HTERT RPE-1 (cell line): Measurements from ENCODE around the gene COG5.

Experiments
- in situ Hi-C: fragments of 300-500 bp; cut with MboI; formaldehyde crosslinking; loops from 4 replicates; pipeline ENCODE4 v1.14.3; 2020; ENCODE audit warnings: low sequenced_read_pairs

Gene COG5

DNA sequence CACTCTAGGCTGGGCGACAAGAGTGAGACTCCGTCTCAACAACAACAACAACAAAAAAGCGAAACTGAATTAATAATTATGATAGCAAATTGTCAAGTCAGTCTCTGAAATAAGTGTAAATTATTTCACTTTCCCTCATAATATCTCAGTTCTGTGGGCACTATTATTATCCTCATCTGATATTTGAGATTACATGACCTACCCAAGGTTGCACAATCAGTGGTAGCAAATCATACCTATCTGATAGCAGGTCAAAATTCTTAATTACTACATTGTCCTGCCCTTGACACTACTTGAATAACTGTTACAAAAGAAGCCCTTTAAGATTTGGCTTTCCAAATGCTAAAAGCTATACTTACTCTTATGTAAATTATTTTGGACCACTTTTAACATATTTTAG, 209.1 kb downstream of the COG5 start:
- in situ Hi-C loops: no loop called here

DNA sequence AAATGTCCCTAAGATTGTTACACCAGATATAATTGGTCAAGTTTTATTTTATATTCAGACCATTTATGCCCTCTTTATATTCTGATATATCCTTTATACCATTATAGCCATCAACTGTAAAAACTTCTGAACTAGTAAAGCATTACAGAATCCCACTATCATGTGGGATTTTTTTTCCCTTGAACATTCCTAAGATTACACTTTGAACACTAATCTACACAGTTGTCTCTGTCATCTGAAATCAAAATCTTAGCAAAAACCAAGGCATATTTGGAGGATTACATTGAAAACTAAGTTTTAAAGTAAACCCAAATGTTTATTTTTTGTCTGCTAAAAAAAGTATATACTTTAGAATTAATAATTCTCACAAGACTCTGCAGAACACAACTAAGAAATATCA, 210.0 kb downstream of the COG5 start:
- in situ Hi-C loops: no loop called here

DNA sequence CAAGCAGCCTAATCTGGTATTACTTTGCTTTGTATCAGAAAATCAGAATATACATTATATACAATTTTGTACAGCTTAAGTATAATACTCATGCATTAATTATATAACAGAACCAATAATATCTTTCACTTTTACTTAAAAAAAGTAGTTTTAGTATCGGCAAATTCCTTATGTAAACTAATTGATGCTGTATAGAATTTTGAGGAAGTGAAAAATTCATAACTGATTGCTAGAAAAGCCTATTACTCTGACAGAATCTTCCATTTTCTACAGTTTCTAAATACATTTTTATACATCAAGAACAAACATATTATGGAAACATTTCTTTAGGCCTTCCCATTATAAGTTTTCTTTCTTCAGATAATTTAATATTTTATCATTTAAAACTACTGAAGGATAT, 217.8 kb downstream of the COG5 start:
- in situ Hi-C loops: no loop called here

DNA sequence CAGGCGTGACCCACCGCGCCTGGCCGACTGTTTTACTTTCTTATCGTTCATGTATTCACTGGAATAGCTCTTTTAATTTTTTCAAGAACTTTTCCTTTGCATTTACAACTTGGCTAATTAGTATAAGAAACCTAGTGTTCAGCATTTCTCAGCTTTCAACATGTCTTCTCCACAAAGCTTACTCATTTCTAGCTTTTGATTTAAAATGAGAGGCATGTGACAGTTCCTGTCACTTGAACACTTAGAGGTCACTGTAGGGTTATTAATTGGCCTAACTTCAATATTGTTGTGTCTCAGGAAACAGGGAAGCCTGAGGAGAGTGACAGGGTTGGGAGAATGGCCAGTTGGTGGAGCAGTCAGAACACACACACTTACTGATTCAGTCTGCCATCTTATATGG, 218.9 kb downstream of the COG5 start:
- in situ Hi-C loops: no loop called here

DNA sequence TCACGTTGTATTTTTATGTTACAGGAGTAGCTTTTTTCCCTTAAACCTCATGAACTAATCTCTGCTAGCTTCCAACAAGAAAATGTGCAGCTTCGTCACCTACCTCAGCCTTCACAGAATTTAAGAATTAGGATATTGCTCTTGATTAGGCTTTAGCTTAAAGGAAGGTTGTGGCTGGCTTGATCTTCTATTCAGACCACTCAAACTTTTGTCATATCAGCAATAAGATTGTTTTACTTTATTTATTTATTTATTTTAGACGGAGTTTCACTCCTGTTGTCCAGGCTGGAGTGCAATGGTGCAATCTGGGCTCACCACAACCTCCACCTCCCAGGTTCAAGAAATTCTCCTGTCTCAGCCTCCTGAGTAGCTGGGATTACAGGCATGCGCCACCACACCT, 219.4 kb downstream of the COG5 start:
- in situ Hi-C loops: no loop called here

DNA sequence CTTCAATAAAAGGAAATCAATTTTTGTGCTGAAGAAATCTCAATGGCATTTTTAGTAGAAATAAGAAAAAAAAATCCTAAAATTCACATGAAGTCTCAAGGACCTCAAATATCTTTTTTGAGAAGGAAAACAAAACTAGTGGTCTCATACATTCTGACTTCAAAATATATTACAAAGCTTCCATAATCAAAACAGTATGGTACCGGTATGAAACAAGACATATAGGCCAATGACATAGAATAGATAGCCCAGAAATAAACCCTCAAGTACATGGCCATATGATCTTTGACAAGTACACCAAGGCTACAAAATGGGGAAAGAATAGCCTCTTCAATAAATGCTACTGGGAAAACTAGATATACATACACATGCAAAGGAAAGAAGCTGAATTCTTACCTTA, 225.6 kb downstream of the COG5 start:
- in situ Hi-C loops: no loop called here

DNA sequence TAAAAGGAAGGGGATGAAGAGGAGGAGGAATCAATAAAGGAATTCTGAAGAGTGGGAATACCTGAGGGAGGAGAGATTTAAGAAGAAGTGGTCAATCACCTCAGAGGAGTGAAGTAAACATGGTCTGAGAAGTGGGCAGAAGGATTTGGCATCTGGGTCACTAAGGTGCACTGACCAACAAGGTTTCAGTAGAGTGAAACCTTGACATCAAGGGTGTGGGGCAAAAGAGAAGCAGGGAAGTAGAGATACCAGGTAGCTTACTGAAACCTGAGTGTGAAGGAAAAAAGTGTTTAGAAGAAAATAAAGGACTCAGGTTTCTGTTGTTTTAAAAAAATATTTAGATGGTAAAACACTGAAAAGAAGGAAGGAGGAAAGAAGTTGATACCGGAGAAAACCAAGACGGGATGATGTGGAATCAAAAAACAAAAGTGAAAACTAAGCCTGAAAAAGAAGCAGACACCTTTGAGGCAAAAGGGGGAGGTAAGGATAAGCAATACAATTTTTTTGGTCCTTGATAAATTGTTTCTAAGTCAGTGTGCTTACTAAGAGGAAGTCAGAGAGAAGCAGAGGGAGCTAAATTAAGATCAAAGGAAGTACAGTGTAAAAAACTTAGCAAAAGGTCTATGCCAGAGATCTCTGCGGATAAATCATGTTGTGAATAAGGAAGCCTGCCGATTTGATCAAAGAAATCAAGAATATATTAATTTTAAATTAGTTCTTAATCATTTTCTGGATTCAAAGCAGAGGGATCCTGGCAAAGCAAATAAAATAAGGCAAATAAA, 231.0 kb downstream of the COG5 start:
- in situ Hi-C loops: no loop called here

DNA sequence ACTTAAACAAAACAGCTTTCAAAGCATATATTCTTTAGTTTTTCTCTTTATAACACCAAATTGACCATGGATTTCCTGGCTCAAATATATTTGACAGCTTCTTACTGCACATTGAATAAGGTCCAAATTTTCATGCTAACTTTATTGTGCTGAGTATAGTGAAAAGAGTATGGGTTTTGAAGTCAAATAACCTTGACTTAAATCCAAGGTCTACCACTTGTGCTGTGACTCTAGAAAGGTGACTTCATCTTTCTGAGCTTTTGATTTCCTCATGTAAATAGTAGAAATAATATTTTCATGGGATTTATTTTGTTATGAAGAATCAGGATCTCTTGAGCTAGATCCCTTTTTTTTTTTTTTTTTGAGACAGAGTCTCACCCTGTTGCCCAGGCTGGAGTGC, 233.2 kb downstream of the COG5 start:
- in situ Hi-C loops: no loop called here

DNA sequence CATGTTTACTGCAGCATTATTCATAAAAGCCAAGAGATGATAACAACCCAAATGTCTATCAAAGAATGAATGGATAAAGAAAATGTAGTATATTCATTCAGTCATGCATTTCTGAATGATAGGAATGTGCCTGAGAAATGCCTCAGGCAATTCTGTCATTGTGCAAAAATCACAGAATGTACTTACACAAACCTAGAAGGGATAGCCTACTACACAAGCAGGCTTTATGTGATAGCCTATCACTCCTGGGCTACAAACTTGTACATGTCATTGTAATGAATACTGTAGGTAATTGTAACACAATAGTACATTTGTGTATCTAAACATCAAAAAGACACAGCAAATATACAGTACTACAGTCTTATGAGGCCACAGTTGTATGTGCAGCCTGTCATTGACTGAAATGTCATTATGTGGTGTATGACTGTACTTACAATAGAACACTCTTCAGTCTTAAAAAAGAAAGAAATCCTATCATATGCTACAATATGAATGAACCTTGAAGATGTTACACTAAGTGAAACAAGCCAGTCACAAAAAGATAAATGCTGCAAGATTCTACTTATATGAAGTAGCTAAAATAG, 235.6 kb downstream of the COG5 start:
- in situ Hi-C loops: no loop called here

DNA sequence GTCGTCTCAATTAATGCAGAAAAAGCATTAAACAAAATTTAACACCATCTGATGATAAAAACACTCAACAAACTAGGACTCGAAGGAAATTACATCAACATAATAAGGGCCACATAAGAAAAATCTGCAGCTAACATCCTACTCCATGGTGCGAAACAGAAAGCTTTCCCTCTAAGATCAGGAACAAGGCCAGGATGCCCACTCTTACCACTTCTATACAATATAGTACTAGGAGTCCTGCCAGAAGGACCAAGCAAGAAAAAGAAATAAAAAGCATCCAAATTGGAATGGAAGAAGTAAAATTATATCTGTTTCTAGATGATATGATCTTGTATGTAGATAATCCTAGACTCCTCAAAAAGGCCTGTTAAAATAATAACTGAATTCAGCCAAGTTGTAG, 237.7 kb downstream of the COG5 start:
- in situ Hi-C loops: no loop called here

DNA sequence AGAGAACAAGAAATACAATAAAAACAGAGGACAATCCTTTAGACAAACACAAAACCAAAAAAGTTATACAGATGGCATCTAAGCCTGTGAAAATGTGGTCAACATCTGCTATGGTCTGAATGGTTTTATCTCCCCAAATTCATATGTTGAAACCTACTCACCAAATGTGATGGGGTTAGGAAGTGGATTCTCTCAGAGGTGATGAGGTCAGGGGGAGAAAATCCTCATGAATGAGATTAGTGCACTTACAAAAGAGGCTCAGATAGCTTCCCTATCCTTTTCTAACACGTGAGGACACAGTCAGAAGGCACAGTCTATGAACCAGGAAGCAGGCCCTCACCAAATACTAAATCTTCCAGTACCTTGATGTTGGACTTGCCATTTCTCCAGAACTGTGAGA, 241.7 kb downstream of the COG5 start:
- in situ Hi-C loops: no loop called here

DNA sequence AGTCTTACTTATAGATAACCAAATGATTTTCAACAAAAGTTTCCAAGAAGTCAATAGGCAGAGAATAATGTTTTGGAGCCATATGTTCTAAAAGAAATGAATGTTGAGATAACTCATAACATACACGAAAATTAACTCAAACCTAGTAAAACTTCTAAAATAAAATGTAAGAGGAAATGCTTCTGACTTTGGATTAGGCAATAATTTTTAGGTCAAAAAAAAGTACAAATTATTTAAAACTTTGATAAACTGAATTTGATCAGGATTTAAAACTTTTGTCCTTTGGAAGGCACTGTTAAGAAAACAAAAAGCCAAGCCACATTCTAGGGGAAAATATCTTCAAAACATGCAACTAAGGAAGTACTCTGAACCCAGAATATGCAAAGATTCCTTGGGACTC, 242.1 kb downstream of the COG5 start:
- in situ Hi-C loops: no loop called here

DNA sequence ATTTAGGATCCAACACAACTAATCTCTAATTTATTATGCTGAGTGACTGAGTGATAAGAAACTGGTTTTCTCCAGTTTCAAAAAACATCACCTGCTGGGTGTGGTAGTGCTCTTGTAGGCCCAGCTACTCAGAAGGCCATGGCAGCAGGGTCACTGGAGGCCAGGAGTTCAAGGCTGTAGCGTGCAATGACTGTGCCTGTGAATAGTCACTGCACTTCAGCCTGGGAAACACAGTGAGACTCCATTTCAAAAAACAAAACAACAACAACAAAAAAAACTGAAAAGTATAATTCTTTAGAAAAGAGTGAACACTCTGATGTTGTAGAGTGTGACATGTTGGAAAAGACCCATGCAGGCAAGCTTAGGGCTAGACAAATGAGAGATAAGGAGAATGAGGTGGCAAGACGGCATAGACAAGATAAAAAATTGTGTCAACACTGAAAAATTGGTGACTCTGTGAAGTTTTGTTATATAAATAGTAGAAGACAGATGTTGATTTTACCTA, 243.9 kb downstream of the COG5 start:
- in situ Hi-C loops: no loop called here

DNA sequence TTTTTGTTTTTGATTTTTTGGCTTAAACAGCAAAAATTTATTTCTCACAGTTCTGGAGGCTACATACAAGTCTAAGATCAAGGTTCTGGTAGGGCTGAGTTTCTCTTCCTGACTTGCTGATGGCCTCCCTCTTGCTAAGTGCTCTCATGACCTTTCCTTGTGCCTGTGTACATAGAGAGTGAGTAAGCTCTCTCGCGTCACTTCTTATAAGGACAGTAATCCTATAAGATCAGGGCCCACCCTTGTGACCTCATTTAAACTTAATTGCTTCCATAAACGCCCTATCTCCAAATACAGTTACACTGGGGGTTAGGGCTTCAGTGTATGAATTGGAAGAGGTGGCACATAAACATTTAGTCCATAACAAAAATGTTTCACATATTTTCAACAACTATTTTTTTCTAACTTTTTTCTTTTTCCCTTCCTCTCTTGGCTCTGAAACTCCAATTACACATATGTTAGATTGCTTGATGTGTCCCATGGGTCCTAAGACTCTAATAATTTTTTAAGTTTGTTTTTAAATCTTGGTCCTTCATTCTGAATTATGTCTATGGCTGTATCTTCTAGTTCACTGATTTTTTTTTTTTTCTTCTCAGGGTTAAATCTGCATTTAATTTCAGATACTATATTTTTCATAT, 245.1 kb downstream of the COG5 start:
- in situ Hi-C loops: no loop called here

DNA sequence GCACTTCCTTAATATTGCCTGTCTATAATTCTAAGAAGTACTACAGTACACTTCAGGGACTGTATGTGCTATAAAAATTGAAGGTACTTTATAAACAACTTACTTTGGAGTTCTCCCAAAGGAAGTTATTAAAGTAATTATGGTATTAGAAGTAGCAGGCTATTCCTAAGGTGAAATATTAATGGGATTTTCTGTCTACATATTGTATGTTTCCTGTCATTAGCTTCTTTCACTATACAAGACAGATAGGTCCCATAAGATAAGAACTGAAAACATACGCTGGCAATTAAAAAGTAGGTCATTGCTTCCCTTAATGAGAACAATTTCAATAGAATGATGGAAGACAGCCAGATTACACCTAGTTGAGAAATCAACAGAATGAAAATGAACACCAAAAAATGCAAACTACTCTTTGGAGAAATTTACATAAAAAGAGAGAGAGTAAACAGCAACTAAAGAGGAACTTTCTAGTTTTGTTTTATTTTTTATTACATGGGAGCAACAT, 248.0 kb downstream of the COG5 start:
- in situ Hi-C loops: no loop called here

DNA sequence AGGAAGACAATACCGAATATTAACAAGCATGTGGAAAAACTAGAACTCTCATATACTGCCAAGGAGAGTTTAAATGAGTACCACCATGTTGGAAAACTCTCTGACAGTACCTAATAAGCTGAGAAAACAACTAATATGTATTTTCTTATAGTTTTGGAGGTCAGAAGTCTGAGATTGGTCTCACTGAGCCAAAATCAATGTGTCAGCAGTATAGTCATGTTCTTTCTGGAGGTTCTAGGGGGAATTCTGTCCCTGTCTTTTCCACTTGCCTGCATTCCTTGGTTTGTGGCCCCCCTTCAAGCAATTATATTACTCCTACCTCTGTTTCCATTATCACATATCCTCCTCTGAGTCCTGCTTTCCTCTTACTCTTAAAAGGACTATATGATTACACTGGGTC, 250.4 kb downstream of the COG5 start:
- in situ Hi-C loops: no loop called here

DNA sequence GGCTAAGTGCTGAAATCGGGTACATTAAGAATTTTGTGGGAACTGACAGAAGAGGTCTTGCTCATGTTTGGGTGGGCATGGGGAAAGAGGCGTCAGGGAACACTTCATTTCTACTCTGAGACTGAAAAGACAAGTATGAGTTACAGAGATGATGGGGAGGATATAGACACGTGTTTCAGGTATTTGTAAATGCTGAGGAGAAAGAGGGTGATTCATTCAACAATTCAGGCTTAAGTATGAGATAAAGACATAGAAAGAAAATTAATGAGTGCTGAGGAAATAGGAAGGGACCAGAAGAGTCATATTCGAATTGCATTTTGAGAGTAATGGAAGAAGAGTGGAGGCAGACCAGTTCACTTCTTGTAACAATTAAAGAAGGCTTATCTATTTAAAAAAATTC, 251.3 kb downstream of the COG5 start:
- in situ Hi-C loops: no loop called here

DNA sequence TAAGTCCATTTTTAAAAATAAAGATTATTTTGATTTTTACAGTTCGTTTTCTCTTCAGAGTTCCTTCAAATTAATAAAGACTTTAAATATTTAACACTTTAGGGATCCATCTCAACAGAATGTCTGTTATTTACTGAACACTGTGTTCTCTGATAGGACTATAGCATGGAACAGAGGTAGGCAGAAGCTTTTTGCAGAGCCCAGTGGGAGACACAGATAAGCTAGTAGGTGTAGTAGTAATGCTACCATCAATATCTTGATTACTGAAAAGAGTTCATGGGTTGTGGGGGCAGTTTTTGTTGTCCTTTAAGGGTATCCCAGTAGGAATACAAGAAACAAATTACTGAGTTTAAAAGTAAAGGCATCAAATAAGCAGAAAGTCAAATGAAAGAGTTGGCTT, 254.4 kb downstream of the COG5 start:
- in situ Hi-C loops: no loop called here

DNA sequence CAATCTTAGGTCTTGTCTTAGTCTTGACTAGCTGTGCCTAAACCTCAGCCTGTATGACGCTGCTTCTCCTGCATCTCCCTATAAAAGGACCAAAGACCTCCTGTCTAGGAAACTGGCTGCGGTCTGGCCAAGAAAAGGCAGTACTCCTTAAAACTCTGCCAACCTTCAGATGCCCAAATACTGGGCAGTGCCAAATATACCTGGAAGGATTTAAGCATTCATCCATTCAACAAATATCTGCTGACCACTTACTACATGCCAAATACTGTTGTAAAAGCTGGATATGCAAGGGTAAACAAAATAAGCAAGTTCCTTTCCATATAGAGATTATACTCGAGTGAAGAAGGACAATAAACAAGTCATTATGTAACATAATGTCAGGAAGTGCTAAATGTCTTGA, 259.1 kb downstream of the COG5 start:
- in situ Hi-C loops: no loop called here

DNA sequence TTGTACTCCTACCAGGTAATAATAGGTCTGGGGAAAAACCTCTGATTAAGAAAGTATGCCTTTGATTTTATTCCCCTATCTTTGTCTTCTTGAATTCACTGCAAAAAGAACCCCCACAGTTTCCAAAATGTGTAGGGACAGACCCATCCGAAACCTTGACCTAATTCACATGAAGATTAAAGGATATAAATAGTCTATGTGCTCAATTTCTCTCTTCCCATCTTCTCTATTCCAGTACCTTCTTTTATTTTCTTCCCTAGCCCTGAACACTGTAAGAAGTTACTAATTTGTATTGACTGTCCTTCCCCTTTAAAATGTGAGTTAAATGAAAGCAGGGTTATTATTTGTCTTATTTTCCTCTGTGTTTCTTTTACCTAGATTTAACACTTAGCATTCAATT, 259.7 kb downstream of the COG5 start:
- in situ Hi-C loops: no loop called here

DNA sequence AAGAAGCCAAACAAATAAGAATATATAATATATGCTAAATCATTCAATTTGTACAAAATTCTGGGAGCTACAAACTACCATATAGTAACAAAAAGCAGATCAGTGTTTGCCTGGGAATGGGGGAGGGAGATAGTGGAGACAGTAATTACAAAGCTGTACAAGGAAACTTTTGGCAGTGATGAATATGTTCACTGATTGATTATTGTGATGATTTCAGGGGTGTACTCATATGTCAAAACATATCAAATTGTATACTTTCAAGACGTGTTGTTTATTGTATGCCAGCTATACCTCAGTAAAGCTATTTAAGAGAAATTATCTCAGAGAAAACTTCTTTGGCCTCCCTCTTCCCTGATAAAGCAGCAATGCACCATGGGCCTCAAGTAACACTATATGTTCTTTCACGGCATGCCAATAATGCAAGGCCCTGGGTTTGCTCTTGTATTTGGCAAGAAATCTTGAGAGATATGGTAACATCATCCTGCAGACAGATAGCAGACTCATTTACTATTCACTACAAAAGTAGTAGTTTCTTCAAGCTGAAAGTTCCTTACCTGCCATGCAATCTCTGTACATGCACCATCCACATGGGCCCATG, 261.4 kb downstream of the COG5 start:
- in situ Hi-C loops: no loop called here

DNA sequence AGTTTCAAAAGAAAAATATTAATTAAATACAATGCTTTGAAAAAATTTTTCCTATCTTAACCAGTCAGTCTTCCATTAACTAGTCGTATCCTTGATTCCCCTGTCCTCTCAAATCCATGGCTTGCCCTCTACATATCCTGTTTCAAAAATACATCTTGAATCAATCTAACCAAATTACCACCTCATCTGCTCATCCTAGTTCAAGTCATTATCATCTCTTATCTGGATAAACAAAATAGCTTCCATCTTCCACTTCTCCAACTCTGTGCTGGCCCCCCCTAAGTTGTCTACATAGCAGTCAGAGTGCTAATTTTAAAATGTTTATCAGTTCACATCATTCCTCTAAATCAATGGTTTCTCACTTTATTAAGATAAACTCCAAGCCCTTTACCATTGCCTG, 269.5 kb downstream of the COG5 start:
- in situ Hi-C loops: no loop called here
